Smooth muscle cell (in vitro differentiated cells): Measurements from ENCODE around the gene CRCP. TPM values are rescaled to one million over a fixed set of nuclear protein-coding genes. Genes with fewer than 3 reads are reported as not detected.
"Not testable (repeated sequence)": the region's sequence is repeated elsewhere in the genome, so short reads cannot be mapped to it uniquely, and the experiment has no call there.

Experiments
- DNase-seq: peaks from one replicate; lab custom pipeline; 2025; ENCODE audit not compliant: unreplicated experiment; lab: John Stamatoyannopoulos, UW
- H2AFZ ChIP-seq: fragments of 200-600 bp; sonication (generic); 2 replicates; pipeline ENCODE4 v1.6.0; 2016; ENCODE audit warnings: antibody characterized with exemption, low read depth, mild to moderate bottlenecking
- H3F3A ChIP-seq: fragments of 200-600 bp; sonication (generic); 2 replicates; pipeline ENCODE4 v1.6.0; 2017; ENCODE audit warnings: antibody characterized with exemption, low read depth
- H3K27ac ChIP-seq: fragments of 200-600 bp; sonication (generic); 2 replicates; pipeline ENCODE4 v1.5.1; 2016; ENCODE audit warnings: low read depth, mild to moderate bottlenecking
- H3K27me3 ChIP-seq: fragments of 200-600 bp; sonication (generic); 2 replicates; pipeline ENCODE4 v1.6.1; 2016; ENCODE audit warnings: low read depth, mild to moderate bottlenecking
- H3K36me3 ChIP-seq: fragments of 200-600 bp; sonication (generic); 2 replicates; pipeline ENCODE4 v1.5.1; 2016; ENCODE audit warnings: low read depth
- H3K4me1 ChIP-seq: fragments of 200-600 bp; sonication (generic); 2 replicates; pipeline ENCODE4 v1.5.1; 2016; ENCODE audit warnings: low read depth
- H3K4me2 ChIP-seq: fragments of 200-600 bp; sonication (generic); 2 replicates; pipeline ENCODE4 v1.6.0; 2016; ENCODE audit warnings: mild to moderate bottlenecking
- H3K4me3 ChIP-seq: fragments of 200-600 bp; sonication (generic); 2 replicates; pipeline ENCODE4 v1.5.1; 2016; ENCODE audit warnings: mild to moderate bottlenecking
- H3K79me2 ChIP-seq: fragments of 200-600 bp; sonication (generic); 2 replicates; pipeline ENCODE4 v1.6.0; 2016; ENCODE audit warnings: low read depth, mild to moderate bottlenecking
- H3K9ac ChIP-seq: fragments of 200-600 bp; sonication (generic); 2 replicates; pipeline ENCODE4 v1.6.0; 2016; ENCODE audit warnings: low read depth
- H3K9me3 ChIP-seq: fragments of 200-600 bp; sonication (generic); replicated peaks from 2 replicates; pipeline ENCODE4 v1.5.1; 2016; ENCODE audit warnings: low read depth
- H4K20me1 ChIP-seq: fragments of 200-600 bp; sonication (generic); 2 replicates; pipeline ENCODE4 v1.6.0; 2016; ENCODE audit warnings: low read depth
- WGBS: methylation state at CpG from one replicate; pipeline ENCODE4 v1.1.7; 2016; ENCODE audit warnings: low lambda C conversion rate; 5-methylcytosine and 5-hydroxymethylcytosine counted together
- polyA plus RNA-seq: library from polyadenylated mRNA; unstranded; fragments of >200 nt; fragmentation: Nextera tagmentation; extraction: Ambion mirVana; gene quantifications from 2 replicates; pipeline ENCODE4 v1.2.1, GENCODE V29; 2016
- total RNA-seq: library from RNA; depleted of rRNA; stranded (reverse); fragments of >200 nt; gene quantifications from 2 replicates; pipeline ENCODE4 v1.2.3, GENCODE V29; 2014
- TF ChIP-seq, protein P1 (sequence below): fragments of 200-600 bp; sonication (generic); IDR thresholded peaks from 2 replicates; pipeline ENCODE4 v1.5.1; 2017; ENCODE audit warnings: borderline replicate concordance, mild to moderate bottlenecking, antibody characterized with exemption; ENCODE audit not compliant: insufficient read depth, poor library complexity, severe bottlenecking

The CRCP gene
- total and polyA plus RNA-seq, 2 experiments from 2014 or later = 13.6 to 13.7 TPM

DNA sequence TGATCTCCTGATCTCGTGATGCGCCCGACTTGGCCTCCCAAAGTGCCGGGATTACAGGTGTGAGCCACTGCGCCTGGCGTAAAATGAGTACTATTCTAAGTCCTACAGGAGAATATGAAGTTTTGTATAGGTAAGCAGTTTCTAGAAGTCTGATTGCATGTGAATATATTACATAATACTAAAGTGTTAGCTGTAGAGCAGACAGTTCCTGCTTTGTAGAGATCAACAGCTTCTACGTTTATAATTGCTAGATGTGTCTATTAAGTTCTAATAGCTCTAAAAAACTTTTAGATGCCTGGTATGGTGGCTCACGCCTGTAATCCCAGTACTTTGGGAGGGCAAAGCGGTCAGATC is 8.5 kb downstream of the CRCP start:
- 98% methylated on average over 9 of the region's 9 CpGs for WGBS
- TF ChIP-seq, protein P1, sequence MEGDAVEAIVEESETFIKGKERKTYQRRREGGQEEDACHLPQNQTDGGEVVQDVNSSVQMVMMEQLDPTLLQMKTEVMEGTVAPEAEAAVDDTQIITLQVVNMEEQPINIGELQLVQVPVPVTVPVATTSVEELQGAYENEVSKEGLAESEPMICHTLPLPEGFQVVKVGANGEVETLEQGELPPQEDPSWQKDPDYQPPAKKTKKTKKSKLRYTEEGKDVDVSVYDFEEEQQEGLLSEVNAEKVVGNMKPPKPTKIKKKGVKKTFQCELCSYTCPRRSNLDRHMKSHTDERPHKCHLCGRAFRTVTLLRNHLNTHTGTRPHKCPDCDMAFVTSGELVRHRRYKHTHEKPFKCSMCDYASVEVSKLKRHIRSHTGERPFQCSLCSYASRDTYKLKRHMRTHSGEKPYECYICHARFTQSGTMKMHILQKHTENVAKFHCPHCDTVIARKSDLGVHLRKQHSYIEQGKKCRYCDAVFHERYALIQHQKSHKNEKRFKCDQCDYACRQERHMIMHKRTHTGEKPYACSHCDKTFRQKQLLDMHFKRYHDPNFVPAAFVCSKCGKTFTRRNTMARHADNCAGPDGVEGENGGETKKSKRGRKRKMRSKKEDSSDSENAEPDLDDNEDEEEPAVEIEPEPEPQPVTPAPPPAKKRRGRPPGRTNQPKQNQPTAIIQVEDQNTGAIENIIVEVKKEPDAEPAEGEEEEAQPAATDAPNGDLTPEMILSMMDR = no peak
- H3K27me3 ChIP-seq = no peaks in the 10 kb centered on the region

GRCh38 chr7:66124569-66124861 is 9.9 kb downstream of the CRCP start:
- peaks cover 84% of the 10 kb centered on the region for H3K79me2 ChIP-seq
- H3K4me2 ChIP-seq, H3K9ac ChIP-seq, H3K27me3 ChIP-seq, H3K4me3 ChIP-seq, H3F3A ChIP-seq, H3K9me3 ChIP-seq, H3K4me1 ChIP-seq, H3K36me3 ChIP-seq, H3K27ac ChIP-seq, DNase-seq, H2AFZ ChIP-seq: not testable (repeated sequence)
- peaks cover 58% of the 10 kb centered on the region for H4K20me1 ChIP-seq
- WGBS = 89% methylated on average over 5 of the region's 5 CpGs

More for the DNA sequence above, 8.5 kb downstream of the CRCP start:
- Histone ChIP-seq H3K9me3 (no peaks in the 10 kb centered on the region), H3K4me3 (no peak overlapping the region), H3K9ac (no peak overlapping the region), H3K27ac (no peak overlapping the region), H3K79me2 (peaks cover 89% of the 10 kb centered on the region), H2AFZ (no peak overlapping the region), H3K4me2 (no peak overlapping the region), H4K20me1 (peaks cover 65% of the 10 kb centered on the region), H3K4me1 (no peaks in the 10 kb centered on the region), H3K36me3 (no peaks in the 10 kb centered on the region), H3F3A (no peaks in the 10 kb centered on the region)
- no peak for DNase-seq

- no peaks in the 10 kb centered on the region for H3K36me3 ChIP-seq
- 84% methylated on average over 4 of the region's 4 CpGs for WGBS
- H3K27ac ChIP-seq = no peak overlapping the region
- no peak overlapping the region for H2AFZ ChIP-seq
- H3K4me2 ChIP-seq = no peak overlapping the region
- no peak overlapping the region for H3K4me3 ChIP-seq
- H4K20me1 ChIP-seq = peaks cover 57% of the 10 kb centered on the region
- no peaks in the 10 kb centered on the region for H3K4me1 ChIP-seq
- DNase-seq = no peak
- TF ChIP-seq, protein P1 = no peak
- no peak overlapping the region for H3K9ac ChIP-seq
- no peaks in the 10 kb centered on the region for H3K9me3 ChIP-seq
- H3K79me2 ChIP-seq = peaks cover 82% of the 10 kb centered on the region
- H3F3A ChIP-seq = no peaks in the 10 kb centered on the region
- H3K27me3 ChIP-seq = no peaks in the 10 kb centered on the region
Measured at GRCh38 chr7:66125052-66125694, 10.5 kb downstream of the CRCP start.

GRCh38 chr7:66125781-66126352 is 11.2 kb downstream of the CRCP start:
- H3K36me3 ChIP-seq, H3K4me1 ChIP-seq, H3K9me3 ChIP-seq, DNase-seq, H3K4me3 ChIP-seq, H3F3A ChIP-seq, H2AFZ ChIP-seq, H3K27ac ChIP-seq, H3K4me2 ChIP-seq, H3K9ac ChIP-seq, H3K27me3 ChIP-seq: not testable (repeated sequence)
- WGBS = 88% methylated on average over 6 of the region's 6 CpGs
- Histone ChIP-seq H3K79me2 (peaks cover 82% of the 10 kb centered on the region), H4K20me1 (peaks cover 57% of the 10 kb centered on the region)

- H3K27ac ChIP-seq, H3K4me1 ChIP-seq, H3K9ac ChIP-seq, H3K4me2 ChIP-seq, H3K9me3 ChIP-seq, H2AFZ ChIP-seq, H3K27me3 ChIP-seq, DNase-seq, H3F3A ChIP-seq, H3K4me3 ChIP-seq, H3K36me3 ChIP-seq: not testable (repeated sequence)
- WGBS = 78% methylated on average over 3 of the region's 3 CpGs
- Histone ChIP-seq H4K20me1 (peaks cover 48% of the 10 kb centered on the region), H3K79me2 (peaks cover 71% of the 10 kb centered on the region)
Measured at GRCh38 chr7:66127172-66127571, 12.5 kb downstream of the CRCP start.
